ENCODE measurements around the gene TTLL11.
"Not testable (repeated sequence)": the region's sequence is repeated elsewhere in the genome, so short reads cannot be mapped to it uniquely, and the experiment has no call there.

Gene TTLL11

DNA sequence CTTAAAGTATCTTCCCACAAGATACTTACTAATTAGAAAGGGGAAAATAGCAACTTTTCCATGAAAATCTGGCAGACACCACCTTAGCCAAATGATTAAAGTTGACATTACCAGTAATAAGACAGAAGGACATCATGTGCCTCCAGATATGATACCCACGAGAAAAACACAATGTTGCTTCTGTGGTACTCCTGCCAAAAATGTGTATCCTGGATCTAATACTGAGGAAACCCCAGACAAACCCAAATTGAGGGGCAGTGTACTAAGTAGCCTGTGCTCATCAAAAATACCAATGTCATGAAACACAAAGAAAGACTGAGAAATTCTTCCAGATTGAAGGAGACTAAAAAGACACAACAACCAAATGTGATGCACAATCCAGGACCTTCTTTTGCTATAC is 85.3 kb downstream of the TTLL11 start:
- no peak for DNase-seq

DNA sequence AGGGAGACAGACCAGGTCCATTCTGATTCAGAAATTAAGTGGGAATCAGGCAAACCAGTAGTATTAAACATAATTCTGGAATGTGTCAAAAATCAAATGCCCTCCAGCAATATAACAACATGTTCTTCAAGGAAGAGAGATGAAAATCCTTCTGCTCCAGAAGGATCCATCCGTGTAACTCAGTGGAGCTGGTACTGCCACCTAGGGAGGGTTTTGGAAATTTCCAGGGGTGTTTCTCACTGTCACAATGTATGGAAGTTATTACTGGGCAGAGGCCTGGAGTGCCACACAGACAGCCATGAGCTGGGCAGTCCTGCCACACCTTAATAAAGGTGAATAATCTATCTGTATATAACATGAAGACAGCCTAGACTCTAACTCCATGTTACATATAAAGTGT is 87.5 kb downstream of the TTLL11 start:
- peak in 1 of 56 donors; percentile 5 for DNase-seq

DNA sequence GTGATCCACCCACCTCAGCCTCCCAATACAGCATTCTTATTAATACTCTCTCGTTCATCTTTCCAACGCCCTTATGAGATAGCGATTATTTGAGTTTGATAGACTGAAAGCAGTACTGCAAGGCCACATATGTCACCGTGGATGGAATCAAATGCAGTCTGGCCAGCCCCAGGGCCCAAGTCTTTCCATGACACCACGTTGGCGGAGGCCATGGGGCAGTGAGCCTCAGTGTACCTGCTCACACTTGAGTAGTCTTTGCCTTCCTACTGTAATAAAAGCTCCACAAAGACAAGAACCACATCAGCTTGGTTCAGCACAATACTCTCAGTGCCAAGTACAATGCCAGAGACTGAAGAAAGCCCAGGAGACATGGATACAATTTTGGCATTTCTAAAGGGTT is 88.5 kb downstream of the TTLL11 start:
- DNase-seq, result no peak

DNA sequence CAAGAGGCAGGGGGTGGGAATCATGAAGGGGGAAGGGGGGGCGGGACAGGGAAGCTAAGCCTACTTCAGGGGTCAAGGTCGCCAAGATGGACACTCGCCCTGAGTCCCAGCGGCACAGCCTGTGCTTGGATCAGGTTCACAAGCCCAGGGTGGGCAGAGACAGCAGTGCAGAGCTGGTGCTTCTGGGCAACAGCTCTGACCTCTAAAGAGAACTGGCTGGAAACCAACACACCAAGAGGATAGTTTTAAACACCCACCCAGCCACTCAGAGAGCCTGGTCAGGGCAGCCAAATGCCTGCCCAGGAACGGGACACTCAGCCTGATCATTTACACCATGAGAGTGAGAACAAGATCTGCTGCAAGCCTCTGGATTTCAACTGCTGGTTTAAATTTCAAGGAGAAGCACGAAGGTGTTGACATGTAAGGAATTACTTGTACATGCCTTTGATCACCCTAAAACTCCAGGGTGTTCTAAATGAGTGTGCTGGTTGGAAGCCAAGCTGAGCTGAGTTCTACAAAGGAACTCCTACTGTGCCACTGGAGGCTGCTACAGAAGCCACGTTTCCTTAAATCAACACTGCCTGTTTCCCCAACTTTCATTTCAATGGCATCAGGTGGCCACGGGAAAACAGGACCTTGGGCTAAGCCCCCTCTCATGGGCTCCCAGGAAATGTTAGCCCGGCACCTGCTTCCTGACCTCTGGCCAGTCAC is 91.5 kb downstream of the TTLL11 start:
- no peak for DNase-seq

DNA sequence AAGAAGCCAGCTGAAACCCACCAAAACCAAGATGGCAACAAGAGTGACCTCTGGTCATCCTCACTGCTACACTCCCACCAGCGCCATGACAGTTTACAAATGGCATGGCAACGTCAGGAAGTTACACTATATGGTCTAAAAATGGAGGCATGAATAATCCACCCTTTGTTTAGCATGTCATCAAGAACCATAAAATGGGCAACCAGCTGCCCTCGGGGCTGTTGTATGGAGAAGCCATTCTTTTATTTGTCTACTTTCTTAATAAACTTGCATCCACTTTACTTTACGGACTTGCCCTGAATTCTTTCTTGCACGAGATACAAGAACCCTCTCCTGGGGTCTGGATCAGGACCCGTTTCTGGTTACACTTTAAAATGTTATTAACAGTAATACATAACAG is 92.6 kb downstream of the TTLL11 start:
- not testable (repeated sequence) for DNase-seq

DNA sequence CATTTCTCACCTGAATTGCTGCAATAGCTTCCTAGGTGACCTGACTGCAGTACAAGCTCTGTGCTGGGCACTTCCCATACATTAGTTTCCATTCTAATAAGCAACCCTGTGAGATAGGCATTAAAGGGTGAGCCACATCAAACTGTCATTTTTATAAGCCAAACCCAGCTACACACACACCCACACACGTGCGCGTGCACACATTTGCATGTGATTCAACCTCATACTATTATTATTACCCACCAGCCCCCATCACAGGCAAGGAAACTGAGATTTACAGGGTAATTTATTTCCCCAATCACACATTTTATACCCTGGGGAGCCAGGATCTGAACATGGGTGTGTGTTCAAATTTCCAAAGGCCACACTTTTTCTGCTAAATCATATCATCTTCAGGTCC is 93.6 kb downstream of the TTLL11 start:
- peak in 12 of 56 donors; percentile 10 to 59 (median 26) for DNase-seq

DNA sequence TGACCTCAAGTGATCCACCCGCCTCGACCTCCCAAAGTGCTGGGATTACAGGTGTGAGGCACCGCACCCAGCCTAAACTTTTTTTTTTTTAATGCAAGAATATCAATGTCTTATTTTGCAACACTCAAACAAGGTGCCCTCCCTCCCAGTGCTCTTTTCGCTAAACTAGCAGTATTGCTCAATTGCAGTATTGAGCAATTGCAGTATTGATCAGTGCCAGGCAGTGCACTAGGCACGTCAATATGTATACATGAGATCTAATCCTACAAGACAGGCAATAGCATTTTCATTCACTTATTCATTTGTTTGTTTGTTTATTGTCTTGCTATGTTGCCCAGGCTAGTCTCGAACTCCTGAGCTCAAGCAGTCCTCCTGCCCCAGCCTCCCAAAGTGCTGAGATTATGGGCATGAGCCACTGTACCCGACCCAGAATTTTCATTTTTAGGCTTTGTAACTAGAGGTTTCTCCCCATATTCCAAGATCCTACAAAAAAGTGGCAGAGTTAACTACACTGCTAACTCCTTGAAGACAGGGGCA is 94.5 kb downstream of the TTLL11 start:
- DNase-seq, result no peak

DNA sequence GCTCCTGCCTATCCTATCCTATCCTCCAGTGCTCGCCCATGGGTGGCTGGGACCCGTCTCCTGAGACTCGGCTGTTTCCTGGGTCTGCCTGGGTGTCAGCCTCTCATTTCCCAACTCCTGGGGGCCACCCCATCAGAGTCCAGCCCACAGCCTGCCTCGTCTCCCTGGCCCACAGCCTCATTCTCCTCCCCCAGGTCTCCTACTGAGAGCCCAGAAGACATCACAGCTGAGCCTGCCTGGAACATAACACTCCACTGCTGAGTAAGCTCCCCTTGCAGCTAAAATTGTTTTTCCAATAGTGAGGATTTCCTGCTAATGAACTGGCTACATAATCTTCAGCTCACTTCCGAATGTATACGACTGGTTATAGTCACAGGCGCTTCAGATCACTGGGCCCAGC is 95.3 kb downstream of the TTLL11 start:
- DNase-seq, result no peak

DNA sequence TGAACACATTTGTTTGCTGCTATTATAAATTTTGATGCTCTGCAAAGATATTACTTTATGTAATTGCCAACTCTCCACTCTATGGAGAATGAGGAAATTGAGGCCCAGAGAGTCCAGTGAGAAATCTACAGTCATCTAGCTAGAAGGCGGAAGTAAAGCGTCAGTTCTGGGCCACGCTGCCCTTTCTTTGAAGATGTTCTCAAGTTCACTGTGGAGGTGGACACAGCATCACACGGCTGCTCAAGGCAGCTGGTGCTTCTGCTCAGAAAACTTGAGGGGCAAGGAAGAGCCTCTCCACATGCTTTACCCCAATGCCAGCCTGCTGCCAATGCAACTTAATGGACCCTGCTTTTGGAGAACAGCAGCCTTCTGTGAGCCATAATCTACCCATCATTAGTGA is 96.3 kb downstream of the TTLL11 start:
- DNase-seq, result no peak

DNA sequence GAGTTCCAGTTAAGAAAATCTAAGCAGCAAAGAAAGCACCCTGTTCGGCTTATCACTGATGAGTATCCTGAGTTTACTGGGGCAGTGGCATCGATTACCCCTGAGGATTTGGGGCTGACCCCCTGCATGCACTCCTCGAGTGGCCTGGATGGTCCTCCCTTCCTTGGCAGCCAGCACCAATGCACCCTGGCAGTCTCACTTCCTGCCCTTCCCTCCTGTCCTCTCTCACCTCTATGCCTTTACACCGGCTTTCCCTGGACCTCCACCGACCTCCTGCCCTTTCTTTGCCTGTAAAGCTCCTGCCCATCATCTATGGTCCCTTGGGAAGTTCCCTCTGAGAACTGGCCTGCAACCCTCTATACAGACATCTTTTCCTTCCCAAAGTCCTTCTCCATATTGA is 97.1 kb downstream of the TTLL11 start:
- DNase-seq, result no peak

DNA sequence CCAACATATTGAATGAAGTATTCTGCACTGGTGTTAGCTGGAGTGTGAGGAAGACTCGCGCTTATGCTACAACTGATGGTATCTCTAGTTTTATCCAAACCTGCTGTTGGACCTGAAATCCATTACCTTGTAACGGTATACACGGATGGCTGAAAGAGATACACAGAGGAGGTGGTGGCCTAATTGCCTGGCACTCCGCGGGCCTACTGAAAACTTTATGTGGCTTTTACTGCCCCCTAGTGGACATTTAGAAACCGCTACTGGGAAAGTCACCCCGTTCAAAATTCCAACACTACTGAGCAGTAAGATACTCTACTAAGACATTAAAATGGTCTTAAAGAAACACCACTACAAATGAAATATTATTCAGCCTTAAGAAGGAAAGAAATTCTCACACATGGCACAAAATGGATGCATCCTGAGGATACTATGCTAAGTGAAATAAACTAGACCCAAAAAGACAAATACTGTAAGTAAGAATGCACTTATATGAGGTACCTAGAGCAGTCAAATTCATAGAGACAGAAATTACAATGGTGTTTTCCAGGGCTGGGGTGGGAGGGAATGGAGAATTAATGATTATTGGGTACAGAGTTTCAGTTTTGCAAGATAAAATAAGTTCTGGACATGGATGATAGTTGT is 100.4 kb downstream of the TTLL11 start:
- DNase-seq, result peak in 36 of 56 donors; percentile 7 to 74 (median 38)

DNA sequence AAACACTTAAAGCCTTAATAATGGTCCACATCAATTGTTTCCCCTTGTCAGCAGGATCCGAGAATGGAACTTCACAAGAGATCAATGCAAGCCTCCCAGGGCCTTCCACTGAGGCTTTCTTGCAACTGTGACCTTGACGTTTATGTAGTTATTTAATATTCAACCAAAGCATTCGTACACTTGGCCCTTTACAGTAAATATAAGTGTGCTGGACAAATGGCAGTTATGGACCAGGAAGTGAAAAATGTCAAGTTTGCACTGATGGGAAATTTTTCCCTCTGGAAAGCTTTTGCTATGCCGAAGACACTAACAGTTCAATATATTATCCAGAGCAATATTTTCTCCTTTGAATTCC is 101.8 kb downstream of the TTLL11 start:
- no peak for DNase-seq

DNA sequence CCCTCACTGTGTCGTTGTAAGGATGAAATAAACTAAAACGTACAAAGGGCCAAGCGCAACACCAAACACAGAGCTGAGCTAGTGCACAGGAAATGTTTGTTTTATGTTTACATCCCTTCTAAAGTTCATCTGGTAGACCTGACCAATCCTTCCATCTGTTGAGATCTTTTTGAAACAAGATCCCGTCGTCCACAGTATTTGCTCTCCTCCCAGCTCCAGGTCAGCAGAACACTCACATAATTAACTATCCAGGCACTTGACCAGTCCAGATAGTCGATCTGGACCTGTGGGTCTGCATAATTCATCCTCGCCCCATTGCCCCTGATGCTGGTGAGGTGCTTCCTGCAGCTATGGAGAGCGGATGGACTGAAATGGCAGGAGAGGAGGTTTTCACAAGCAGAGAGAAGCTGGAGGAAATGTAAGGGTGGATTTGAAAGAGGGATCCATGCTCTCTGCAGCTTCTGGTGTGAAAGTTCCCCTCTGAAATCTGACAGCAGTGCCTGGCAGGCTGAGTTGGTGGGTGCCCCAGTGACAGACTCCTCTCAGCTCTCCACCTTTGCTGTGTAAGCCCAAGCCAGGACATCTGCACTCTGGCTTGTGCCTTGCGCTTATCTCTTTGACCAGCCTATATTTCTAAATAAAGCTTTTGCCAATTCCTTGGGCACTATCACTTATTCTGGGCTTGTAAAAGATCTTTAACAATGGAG is 102.4 kb downstream of the TTLL11 start:
- no peak for DNase-seq

DNA sequence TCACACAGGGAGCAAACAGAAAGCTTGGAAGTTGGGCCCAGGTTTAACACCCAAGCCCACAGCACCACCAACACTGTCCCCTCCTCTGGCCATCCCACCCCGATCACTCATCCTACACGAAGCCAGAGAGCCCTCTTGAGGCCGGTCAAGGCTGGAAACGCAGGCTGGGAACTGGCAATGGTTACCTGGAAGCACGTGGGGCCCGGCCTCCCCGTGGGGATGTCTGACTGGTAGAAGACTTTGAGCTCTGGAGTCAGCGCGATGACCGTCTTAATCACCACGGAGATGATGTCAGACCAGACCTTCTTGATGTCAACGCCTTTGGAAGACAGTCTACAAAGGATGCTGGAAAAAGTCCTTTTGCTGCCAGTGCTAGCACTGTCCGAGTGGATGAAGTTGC is 104.1 kb downstream of the TTLL11 start:
- DNase-seq, result no peak

DNA sequence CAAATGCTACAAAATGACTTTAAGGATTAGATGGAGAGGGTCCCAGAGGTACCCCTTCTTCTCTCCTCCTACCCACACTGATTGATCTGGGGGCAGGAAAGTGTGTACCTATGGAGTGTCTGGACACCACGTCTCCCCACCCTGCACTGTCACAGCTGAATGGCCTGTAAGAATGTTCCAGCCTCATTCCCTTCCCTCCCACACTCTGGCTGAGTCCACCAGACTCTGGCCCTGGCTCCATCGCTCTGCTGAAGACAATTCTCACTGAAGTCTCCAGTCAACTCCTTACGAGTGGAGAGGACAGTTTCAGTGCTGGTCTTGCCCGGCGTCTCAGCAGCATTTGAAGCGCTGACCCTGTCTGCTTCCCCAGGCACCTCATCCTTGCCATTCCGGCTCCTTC is 105.8 kb downstream of the TTLL11 start:
- DNase-seq, result no peak

DNA sequence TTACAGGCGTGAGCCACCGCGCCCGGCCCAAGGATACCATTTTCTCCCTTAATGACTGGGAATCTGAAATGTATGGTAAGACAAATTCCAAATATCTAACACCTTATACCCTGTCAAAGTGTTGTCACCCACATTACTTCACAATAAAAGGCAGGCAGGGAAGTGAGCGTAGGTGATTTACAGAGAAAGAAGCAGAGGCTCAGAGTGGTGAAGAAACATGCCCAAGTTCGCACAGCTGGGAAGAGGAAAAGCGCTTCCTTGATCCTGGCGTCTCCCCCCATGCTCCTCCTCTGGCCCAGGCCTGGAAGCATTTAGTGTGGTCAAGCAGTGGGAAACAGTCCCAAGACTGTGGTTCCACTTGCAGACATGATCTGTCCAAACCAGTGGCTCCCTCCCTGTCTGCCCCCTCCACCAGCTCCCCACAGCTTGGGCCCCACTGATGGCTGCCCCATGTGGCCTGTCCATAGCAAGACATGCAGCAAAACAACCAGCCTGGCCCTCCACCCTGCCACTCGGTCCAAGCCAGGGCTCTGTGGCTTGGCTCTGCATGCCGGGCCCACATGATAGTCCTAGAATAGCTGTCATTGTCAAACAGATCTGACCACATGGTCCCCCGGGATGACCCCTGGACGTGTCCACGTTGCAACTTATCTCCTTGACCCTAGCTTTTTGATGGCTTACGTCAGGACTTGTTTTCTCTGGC is 107.2 kb downstream of the TTLL11 start:
- DNase-seq, result peak in 28 of 56 donors; percentile 14 to 75 (median 36)

DNA sequence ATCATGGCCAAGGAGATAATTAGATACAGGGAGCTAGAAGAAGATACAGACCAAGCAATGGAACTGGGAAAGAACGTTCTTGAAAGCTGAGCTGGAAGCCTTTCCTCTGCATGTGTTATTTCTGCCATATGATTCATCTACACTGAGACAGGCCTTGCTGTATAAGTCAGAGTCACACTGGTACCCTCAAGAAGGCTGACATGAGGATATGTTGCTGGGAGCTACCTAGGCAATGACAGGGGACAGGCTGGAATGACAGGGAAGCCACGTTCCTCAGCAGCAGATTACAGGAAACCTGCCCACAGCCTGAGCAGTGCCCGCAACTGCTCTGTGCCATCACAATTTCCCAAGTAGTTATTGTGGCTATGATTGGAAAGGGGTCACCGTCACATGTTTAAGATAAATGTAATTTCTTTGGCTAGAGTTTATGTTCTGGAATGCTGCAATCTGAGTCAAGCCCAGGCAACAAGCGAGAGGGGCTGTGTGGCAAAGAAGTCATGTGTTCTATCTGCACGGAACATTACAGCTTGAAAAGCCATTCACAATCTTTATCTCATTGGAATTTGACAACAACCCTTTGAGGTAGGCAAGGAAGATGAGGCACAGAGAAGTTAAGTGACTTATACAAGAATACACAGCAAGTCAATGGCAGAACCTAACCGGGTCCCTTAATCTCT is 108.2 kb downstream of the TTLL11 start:
- DNase-seq, result peak in 1 of 56 donors; percentile 15

DNA sequence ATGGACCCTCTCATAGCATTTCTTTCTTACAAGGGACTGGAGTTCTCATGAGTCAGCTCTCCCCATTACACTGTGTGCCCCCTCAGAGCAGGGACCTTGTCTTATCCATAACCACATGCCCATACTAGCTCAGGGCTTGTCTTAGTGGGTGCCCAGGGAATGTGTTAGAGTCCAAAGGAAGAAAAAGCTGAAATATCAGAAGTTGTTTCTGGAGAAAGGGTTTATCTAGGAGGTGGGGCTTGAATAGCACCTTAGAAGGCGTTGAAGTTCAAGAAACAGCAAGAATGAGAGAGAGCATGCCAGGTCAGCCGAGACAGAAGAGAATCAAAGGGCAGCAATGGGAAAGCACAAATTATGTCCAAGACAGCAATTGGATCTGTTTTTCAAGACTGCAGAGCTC is 109.4 kb downstream of the TTLL11 start:
- DNase-seq, result no peak

DNA sequence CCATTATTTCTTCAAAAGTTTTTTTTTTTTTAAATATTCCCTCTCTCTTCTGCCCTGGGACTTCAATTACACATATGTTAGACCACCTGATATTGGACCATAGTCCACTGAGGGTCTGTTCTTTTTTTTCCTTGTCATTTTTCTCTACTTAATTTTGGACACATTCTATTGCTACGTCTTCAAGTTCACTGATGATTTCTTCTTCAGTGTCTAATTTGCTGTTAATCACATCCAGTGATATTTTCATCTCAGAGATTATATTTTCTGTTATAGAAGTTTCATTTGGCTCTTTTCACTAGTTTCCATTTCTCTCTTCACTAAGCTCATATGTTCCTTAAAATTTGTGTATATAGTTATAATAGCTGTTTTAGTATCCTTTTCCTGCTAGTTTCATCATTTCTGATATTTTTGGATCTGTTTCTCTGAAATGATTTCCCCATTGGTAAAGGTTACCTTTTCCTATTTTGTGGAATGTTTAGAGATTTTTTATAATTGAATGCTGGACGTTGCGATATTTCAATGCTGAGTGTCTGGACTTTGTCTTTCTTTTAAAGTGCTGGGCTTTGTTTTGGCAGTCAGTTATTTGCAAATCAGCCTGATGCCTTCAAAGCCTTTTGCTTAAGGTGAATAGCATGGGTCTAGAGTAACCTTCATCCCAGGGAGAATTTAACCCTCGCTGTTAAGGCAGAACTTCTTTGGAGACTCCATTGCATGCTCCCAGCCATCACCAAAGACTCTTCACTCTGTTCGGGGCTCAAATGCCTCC is 111.8 kb downstream of the TTLL11 start:
- DNase-seq, result no peak

DNA sequence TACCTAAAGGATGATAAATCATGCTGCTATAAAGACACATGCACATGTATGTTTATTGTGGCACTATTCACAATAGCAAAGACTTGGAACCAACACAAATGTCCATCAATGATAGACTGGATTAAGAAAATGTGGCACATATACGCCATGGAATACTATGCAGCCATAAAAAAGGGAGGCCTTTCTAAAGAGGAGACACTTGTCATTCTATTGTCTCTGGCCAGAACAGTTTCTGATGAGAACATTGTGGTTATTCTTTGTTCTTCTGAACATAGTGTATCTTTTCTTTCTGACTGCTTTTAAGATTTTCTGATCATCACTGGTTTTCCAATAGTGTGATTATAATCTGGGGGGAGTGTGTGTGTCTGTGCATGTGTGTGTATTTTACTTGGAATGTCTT is 112.4 kb downstream of the TTLL11 start:
- not testable (repeated sequence) for DNase-seq

Data from nucleus accumbens (tissue), 56 donors.